ENCODE results near the gene BRME1. TPM values are rescaled to one million over a fixed set of nuclear protein-coding genes. Genes with fewer than 3 reads are reported as not detected.

The BRME1 gene
- total RNA-seq, 1 donor: 0.10 TPM

GRCh38 chr19:13885826-13886365, 20.0 kb downstream of the BRME1 start:
- no peak overlapping the region for H3K4me3 ChIP-seq (ENCODE audit: low read length)
- H3K9me3 ChIP-seq (ENCODE audit: low read depth, low read length): no peaks in the 10 kb centered on the region
- H3K4me1 ChIP-seq (ENCODE audit: insufficient read depth, low read length): peaks cover 41% of the 10 kb centered on the region
- no peaks in the 10 kb centered on the region for H3K27me3 ChIP-seq (ENCODE audit: insufficient read depth, low read length)

- Histone ChIP-seq H3K4me3 (ENCODE audit: low read length) (no peak overlapping the region), H3K4me1 (ENCODE audit: insufficient read depth, low read length) (peaks cover 50% of the 10 kb centered on the region), H3K27me3 (ENCODE audit: insufficient read depth, low read length) (no peaks in the 10 kb centered on the region), H3K9me3 (ENCODE audit: low read depth, low read length) (no peaks in the 10 kb centered on the region)
Measured at GRCh38 chr19:13884726-13885591, 21.0 kb downstream of the BRME1 start.

DNA sequence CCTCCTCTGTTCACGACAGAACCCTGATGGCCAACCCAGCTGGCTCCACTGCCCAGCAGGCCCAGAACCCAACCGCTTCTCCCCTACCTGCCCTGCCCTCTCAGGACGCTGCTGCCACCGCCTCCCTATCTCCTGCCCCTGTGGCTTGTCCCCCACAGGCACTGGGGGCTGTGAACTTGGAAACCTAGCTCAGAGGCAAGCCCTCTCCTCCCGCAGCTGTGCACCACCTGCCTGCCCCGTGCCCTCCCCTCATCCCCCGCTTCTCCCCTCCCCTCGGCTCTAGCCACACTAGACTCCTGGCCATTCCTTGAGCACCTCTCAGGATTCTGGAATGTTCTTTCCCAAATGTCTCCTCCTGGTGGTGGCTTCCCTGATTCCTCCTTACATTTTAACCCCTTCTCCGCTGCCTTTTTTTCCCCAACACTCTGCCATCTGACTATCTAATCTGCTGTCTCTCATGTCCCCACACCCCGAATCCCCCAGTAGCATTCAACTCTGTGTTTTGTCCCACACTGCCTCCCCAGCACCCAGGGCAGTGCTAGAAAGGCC, 22.3 kb downstream of the BRME1 start:
- Histone ChIP-seq H3K9me3 (ENCODE audit: low read depth, low read length) (no peaks in the 10 kb centered on the region), H3K27me3 (ENCODE audit: insufficient read depth, low read length) (no peaks in the 10 kb centered on the region), H3K4me3 (ENCODE audit: low read length) (no peak overlapping the region), H3K4me1 (ENCODE audit: insufficient read depth, low read length) (peaks cover 55% of the 10 kb centered on the region)

DNA sequence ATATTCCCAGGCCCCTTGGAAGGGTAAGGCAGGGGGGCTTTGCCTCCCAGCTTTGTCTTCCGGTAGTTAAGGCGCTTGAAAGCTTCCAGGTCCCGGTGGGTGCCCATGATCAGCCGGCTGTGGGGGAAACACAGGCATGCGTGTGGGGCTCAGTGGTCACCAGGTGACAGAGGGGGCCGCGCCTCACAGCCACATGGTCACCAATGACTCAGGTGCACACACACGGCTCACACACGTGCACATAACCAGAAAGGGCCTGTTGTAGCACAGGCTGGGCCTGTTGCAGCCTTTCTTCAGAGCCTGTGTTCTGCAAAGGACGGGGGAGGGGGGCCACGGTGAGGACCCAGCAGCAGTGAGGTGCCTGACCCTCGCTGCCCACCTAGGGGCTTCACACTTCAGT, 23.1 kb downstream of the BRME1 start:
- Histone ChIP-seq H3K9me3 (ENCODE audit: low read depth, low read length) (no peaks in the 10 kb centered on the region), H3K27me3 (ENCODE audit: insufficient read depth, low read length) (no peaks in the 10 kb centered on the region), H3K4me1 (ENCODE audit: insufficient read depth, low read length) (peaks cover 55% of the 10 kb centered on the region), H3K4me3 (ENCODE audit: low read length) (no peak overlapping the region)

GRCh38 chr19:13882419-13882795, 23.5 kb downstream of the BRME1 start:
- no peaks in the 10 kb centered on the region for H3K9me3 ChIP-seq (ENCODE audit: low read depth, low read length)
- no peaks in the 10 kb centered on the region for H3K27me3 ChIP-seq (ENCODE audit: insufficient read depth, low read length)
- H3K4me3 ChIP-seq (ENCODE audit: low read length): no peak overlapping the region
- H3K4me1 ChIP-seq (ENCODE audit: insufficient read depth, low read length): peaks cover 55% of the 10 kb centered on the region

DNA sequence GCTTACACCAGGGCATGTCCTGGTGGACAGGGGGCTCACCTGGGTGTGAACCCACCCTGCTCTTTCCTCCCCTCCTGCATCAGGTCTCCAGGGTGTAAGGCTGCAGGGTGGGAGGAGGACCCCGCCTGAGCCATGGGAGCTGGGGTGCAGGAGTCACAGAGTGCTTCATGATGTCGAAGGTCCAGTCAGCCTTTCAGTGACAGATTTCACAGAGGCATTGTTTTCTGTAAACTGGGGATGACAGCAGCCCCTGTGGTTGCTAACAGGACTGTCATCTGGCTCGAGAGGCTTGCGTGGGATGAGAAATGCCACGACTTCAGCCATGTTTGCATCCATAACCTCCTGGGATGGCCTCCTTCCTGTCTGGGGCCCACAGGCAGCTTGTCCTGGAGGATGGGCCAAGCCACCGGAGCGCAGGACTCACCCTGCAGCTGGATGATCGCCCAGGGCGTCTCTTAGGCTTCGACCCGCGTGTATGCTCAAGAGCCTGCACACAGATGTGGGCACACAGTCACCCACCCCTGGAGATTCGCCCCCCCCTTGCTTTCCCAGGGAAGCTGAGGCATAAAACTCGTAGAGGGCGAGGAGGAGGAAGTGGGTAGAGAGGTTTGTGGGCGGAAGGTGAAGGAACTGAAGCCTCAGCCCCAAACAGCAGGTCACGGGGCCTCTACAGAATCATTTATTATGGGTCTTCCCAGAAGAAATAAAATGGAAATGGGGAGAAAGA, 24.1 kb downstream of the BRME1 start:
- Histone ChIP-seq H3K9me3 (ENCODE audit: low read depth, low read length) (no peaks in the 10 kb centered on the region), H3K27me3 (ENCODE audit: insufficient read depth, low read length) (no peaks in the 10 kb centered on the region), H3K4me3 (ENCODE audit: low read length) (no peak overlapping the region), H3K4me1 (ENCODE audit: insufficient read depth, low read length) (peaks cover 55% of the 10 kb centered on the region)

DNA sequence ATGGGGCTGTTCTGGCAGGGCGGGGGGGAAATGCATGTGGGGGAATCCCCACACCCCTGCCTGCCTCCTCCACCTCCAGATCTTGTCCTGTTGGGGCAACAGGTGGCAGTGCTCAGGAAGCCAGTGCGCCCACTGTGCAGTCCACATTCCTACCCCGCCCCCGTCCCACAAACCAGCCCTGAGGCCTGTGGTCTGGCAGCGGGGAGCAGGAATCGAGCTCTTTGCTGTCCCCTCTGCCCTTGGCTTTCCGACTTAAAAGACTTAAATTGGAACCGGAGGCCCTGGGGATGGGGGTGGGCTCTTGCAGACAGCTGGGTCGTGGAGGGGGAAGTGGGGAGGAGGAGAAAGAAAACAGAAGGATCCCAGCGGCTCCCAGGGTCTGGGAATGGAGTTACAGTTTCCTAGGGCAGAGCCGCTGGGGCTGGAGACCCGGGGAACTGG, 24.6 kb downstream of the BRME1 start:
- no peaks in the 10 kb centered on the region for H3K27me3 ChIP-seq (ENCODE audit: insufficient read depth, low read length)
- H3K9me3 ChIP-seq (ENCODE audit: low read depth, low read length): no peaks in the 10 kb centered on the region
- peaks cover 52% of the 10 kb centered on the region for H3K4me1 ChIP-seq (ENCODE audit: insufficient read depth, low read length)
- no peak overlapping the region for H3K4me3 ChIP-seq (ENCODE audit: low read length)

DNA sequence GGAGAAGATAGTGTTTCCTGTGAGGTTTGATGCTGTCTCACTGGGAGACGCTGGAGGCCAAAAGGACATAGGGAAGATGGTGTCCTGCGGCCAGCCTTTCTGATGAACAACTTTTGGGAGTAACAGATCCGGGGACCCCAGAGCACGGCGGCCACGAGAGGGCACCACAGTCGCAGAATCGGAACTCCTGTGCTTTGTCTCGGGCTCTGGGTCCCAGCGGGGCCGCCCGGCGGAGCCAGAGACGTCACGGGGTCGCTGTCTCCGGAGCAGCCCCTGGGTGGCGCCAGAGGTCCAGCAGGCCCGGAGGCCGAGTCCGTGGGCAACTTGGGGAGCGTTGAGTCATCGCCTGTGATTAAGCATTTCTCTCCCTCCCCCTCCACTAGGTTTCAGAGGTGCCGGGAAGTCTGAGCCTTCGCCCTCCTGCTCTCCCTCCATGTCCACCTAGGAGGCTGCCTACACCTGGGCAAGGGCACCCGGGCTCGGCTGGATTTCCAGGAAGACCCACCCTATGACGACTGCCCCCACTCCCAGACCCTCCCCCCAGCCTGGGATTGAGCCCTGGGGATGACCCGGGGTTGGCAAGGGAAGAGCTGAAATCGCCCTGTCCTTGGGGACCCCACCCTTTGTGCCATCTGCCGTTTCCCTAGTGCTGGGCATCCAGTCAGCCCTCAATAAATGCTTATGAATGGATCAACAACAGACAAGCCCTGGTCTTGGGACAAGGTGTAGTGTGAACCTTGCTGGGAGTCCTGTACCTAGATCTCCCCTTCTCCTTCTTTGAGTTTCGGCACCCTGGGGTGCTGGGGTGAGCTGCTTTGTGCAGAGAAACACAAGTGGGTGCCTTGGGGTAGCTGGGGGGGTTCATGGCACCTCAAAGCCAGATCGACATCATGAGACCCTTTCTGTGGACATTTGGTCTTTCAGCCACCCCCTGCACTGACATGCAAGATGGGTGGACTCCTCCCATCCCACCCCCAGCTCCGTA, 25.6 kb downstream of the BRME1 start:
- Histone ChIP-seq H3K4me1 (ENCODE audit: insufficient read depth, low read length) (peaks cover 43% of the 10 kb centered on the region), H3K9me3 (ENCODE audit: low read depth, low read length) (no peaks in the 10 kb centered on the region), H3K4me3 (ENCODE audit: low read length) (no peak overlapping the region), H3K27me3 (ENCODE audit: insufficient read depth, low read length) (no peaks in the 10 kb centered on the region)

DNA sequence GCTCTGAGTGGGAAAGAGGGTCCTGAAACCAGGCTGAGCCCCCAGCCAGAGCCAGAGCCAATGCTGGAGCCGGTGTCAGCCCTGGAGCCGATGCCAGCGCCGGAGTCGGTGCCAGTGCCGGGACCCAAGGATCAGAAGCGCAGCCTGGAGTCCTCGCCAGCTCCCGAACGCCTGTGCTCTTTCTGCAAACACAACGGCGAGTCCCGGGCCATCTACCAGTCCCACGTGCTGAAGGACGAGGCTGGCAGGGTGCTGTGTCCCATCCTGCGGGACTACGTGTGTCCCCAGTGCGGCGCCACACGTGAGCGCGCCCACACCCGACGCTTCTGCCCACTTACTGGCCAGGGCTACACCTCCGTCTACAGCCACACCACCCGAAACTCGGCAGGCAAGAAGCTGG, 28.6 kb downstream of the BRME1 start:
- no peaks in the 10 kb centered on the region for H3K9me3 ChIP-seq (ENCODE audit: low read depth, low read length)
- peaks cover 34% of the 10 kb centered on the region for H3K4me1 ChIP-seq (ENCODE audit: insufficient read depth, low read length)
- H3K4me3 ChIP-seq (ENCODE audit: low read length): no peak overlapping the region

DNA sequence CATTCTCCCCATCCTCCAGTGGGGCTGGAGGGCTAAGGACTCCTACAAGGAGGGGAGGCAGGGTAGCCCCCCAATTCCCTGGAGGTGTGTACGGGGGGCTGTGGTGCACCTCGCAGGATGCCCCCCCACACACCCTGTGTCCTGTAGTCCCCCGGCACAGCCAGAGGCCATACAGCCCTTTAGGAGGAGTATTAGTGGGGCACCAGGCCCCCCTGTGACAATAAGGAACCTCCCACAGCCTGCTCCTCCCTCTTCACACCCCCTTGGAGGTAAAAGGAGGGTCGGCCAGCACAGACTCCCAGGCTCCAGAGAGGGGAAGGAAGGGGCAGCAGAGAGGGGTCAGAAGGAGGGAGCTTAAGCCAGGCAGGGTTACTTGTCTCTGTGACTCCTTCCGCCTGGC, 29.1 kb downstream of the BRME1 start, which contains the start of gene NANOS3:
Gene NANOS3 (plus strand): TSS at position 301 of the 400 bp plus-strand sequence. CDS start 115 bp downstream, outside the sequence.
- no peaks in the 10 kb centered on the region for H3K9me3 ChIP-seq (ENCODE audit: low read depth, low read length)

More for the DNA sequence above, 28.6 kb downstream of the BRME1 start:
- peaks cover 2% of the 10 kb centered on the region for H3K27me3 ChIP-seq (ENCODE audit: insufficient read depth, low read length)

GRCh38 chr19:13875824-13876223, 30.1 kb downstream of the BRME1 start:
- H3K4me3 ChIP-seq (ENCODE audit: low read length): no peak overlapping the region
- H3K27me3 ChIP-seq (ENCODE audit: insufficient read depth, low read length): peaks cover 2% of the 10 kb centered on the region
- peaks cover 19% of the 10 kb centered on the region for H3K4me1 ChIP-seq (ENCODE audit: insufficient read depth, low read length)
- H3K9me3 ChIP-seq (ENCODE audit: low read depth, low read length): no peaks in the 10 kb centered on the region

More for the DNA sequence above, 29.1 kb downstream of the BRME1 start, which contains the start of gene NANOS3:
- Histone ChIP-seq H3K4me3 (ENCODE audit: low read length) (no peak within 1 kb of the TSS), H3K4me1 (ENCODE audit: insufficient read depth, low read length) (peaks cover 30% of the 10 kb centered on the region), H3K27me3 (ENCODE audit: insufficient read depth, low read length) (peaks cover 2% of the 10 kb centered on the region)

DNA sequence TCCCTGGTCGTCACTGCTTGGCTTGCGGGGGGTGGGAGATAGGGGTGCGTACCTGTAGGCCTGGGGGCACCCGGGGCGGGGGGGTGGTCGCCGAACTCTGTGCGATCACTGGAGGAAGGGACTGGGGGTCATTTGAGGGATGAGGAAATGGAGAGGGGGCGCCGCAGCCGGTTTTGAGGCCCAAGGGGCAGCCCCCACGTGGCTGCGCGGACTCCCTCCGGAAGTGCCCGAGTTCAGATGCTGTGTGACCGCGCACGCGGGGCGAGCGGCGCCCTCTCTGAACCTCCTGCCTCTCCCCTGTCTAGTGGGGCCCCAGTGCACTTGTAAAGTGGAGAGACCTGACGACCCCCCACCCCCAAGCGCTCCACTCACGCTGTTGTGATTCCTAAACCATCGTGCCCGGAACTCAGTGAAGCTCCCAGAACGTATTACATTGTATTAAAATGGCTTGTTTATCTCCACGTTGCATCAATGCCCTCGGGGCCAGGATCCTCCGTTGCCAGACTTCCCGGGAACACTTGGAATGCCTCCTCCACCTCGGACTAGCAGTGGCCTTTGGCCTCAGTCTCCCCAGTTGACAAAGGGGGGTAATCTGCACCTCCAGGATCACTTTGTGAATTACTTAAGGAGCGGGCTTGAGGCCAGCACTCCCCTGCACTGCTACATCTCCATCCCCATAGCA, 31.9 kb downstream of the BRME1 start:
- Histone ChIP-seq H3K4me3 (ENCODE audit: low read length) (no peak overlapping the region), H3K4me1 (ENCODE audit: insufficient read depth, low read length) (peaks cover 6% of the 10 kb centered on the region), H3K9me3 (ENCODE audit: low read depth, low read length) (no peaks in the 10 kb centered on the region), H3K27me3 (ENCODE audit: insufficient read depth, low read length) (peaks cover 2% of the 10 kb centered on the region)

- peaks cover 2% of the 10 kb centered on the region for H3K27me3 ChIP-seq (ENCODE audit: insufficient read depth, low read length)
- H3K9me3 ChIP-seq (ENCODE audit: low read depth, low read length): no peaks in the 10 kb centered on the region
- peaks cover 6% of the 10 kb centered on the region for H3K4me1 ChIP-seq (ENCODE audit: insufficient read depth, low read length)
- H3K4me3 ChIP-seq (ENCODE audit: low read length): no peak overlapping the region
Measured at GRCh38 chr19:13872695-13873389, 33.1 kb downstream of the BRME1 start.

All from mononuclear cell (primary cell).